Caco-2 (cell line): ENCODE data around the gene ACIN1. TPM values are rescaled to one million over a fixed set of nuclear protein-coding genes. Genes with fewer than 3 reads are reported as not detected.

Source experiments
- Bru-seq: library from RNA; stranded (reverse); fragments of 400-500 nt; gene quantifications from one replicate; lab custom pipeline; 2021; lab: Mats Ljungman, UMichigan
- BruChase-seq, 2 experiments: library from RNA; stranded (reverse); fragments of 400-500 nt; gene quantifications; one replicate each; lab custom pipeline; 2021; lab: Mats Ljungman, UMichigan
- BruUV-seq: library from RNA; stranded (reverse); fragments of 400-500 nt; replicated peaks from 2 replicates; lab custom pipeline; 2021; lab: Mats Ljungman, UMichigan
- CTCF ChIA-PET: fragments of 300-600 bp; sonication (Branson Sonifier 250); formaldehyde crosslinking; loops from one replicate; lab custom pipeline; 2022; ENCODE audit warnings: antibody characterized with exemption; lab: Charles Lee
- POLR2A ChIA-PET: fragments of 300-600 bp; sonication (Branson Sonifier 250); formaldehyde crosslinking; loops from one replicate; lab custom pipeline; 2022; ENCODE audit warnings: antibody characterized with exemption; lab: Charles Lee
- DNase-seq, 2 experiments: peaks; one replicate each; pipeline versions ENCODE4 v3.0.0 to v3.0.0-alpha.2; 2020 to 2022
- H3K27me3 ChIP-seq: replicated peaks from 2 replicates; pipeline ENCODE4 v1.6.0; 2011; ENCODE audit warnings: low read length; ENCODE audit not compliant: control insufficient read depth, insufficient read depth
- H3K36me3 ChIP-seq: 2 replicates; pipeline ENCODE4 v1.5.1; 2011; ENCODE audit warnings: low read length; ENCODE audit not compliant: control insufficient read depth, insufficient read depth
- H3K4me1 ChIP-seq: fragments of 250-450 bp; sonication (Bioruptor Pico); 2 replicates; pipeline ENCODE4 v1.5.1; 2020; ENCODE audit warnings: mild to moderate bottlenecking
- H3K4me3 ChIP-seq: 2 replicates; pipeline ENCODE4 v1.5.1; 2011; ENCODE audit warnings: low read depth, mild to moderate bottlenecking, control low read depth, low read length
- H3K9me3 ChIP-seq: fragments of 250-450 bp; sonication (Bioruptor Pico); 2 replicates; pipeline ENCODE4 v1.5.1; 2020; ENCODE audit warnings: mild to moderate bottlenecking, moderate library complexity
- H3K27ac Mint-ChIP-seq: one replicate; pipeline ENCODE4 v1.8.0; 2022; ENCODE audit warnings: mixed read lengths; ENCODE audit not compliant: unreplicated experiment
- H3K27me3 Mint-ChIP-seq: one replicate; pipeline ENCODE4 v1.8.0; 2022; ENCODE audit warnings: mixed read lengths; ENCODE audit not compliant: insufficient read depth, unreplicated experiment
- H3K36me3 Mint-ChIP-seq: one replicate; pipeline ENCODE4 v1.8.0; 2022; ENCODE audit warnings: mild to moderate bottlenecking, mixed read lengths; ENCODE audit not compliant: insufficient read depth, unreplicated experiment
- H3K4me1 Mint-ChIP-seq: one replicate; pipeline ENCODE4 v1.8.0; 2022; ENCODE audit warnings: low read depth, mixed read lengths; ENCODE audit not compliant: unreplicated experiment
- H3K4me3 Mint-ChIP-seq: one replicate; pipeline ENCODE4 v1.8.0; 2022; ENCODE audit warnings: mild to moderate bottlenecking, moderate library complexity, mixed read lengths; ENCODE audit not compliant: unreplicated experiment
- H3K9me3 Mint-ChIP-seq: one replicate; pipeline ENCODE4 v1.8.0; 2022; ENCODE audit warnings: mixed read lengths; ENCODE audit not compliant: unreplicated experiment
- intact Hi-C: fragments of 100-400 bp; cut with micrococcal nuclease; formaldehyde crosslinking; loops from one replicate; pipeline ENCODE4 v1.10.0; 2022; ENCODE audit not compliant: unreplicated experiment
- long read RNA-seq: library from polyadenylated mRNA; stranded (forward); transcript quantifications from one replicate; pipeline ENCODE4 v2.0.0, GENCODE V29; 2022
- total RNA-seq: library from RNA; stranded (reverse); gene quantifications from 2 replicates; pipeline ENCODE4 v1.2.3, GENCODE V29; 2022
- TF ChIP-seq, protein P1 (sequence below), 2 experiments: fragments of 200-600 bp in 1 of 2; IDR thresholded peaks; 1 replicate in 1 of 2; 2 replicates in 1 of 2; pipeline versions ENCODE4 v1.5.1 to v1.8.0; 2011 to 2022; ENCODE audit warnings: antibody characterized with exemption in 1 of 2, control low read depth in 1 of 2, inconsistent platforms in 1 of 2, low read depth in 1 of 2, low read length in 1 of 2, mild to moderate bottlenecking in 1 of 2, moderate library complexity in 1 of 2; ENCODE audit not compliant: insufficient read depth in 1 of 2, severe bottlenecking in 1 of 2, unreplicated experiment in 1 of 2

Gene ACIN1, protein sequence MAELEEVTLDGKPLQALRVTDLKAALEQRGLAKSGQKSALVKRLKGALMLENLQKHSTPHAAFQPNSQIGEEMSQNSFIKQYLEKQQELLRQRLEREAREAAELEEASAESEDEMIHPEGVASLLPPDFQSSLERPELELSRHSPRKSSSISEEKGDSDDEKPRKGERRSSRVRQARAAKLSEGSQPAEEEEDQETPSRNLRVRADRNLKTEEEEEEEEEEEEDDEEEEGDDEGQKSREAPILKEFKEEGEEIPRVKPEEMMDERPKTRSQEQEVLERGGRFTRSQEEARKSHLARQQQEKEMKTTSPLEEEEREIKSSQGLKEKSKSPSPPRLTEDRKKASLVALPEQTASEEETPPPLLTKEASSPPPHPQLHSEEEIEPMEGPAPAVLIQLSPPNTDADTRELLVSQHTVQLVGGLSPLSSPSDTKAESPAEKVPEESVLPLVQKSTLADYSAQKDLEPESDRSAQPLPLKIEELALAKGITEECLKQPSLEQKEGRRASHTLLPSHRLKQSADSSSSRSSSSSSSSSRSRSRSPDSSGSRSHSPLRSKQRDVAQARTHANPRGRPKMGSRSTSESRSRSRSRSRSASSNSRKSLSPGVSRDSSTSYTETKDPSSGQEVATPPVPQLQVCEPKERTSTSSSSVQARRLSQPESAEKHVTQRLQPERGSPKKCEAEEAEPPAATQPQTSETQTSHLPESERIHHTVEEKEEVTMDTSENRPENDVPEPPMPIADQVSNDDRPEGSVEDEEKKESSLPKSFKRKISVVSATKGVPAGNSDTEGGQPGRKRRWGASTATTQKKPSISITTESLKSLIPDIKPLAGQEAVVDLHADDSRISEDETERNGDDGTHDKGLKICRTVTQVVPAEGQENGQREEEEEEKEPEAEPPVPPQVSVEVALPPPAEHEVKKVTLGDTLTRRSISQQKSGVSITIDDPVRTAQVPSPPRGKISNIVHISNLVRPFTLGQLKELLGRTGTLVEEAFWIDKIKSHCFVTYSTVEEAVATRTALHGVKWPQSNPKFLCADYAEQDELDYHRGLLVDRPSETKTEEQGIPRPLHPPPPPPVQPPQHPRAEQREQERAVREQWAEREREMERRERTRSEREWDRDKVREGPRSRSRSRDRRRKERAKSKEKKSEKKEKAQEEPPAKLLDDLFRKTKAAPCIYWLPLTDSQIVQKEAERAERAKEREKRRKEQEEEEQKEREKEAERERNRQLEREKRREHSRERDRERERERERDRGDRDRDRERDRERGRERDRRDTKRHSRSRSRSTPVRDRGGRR
- total RNA-seq: 193 and 201 TPM in 2 replicates
- percentile 93 among the genes with signal in this experiment for Bru-seq, nascent RNA
- percentile 94 among the genes with signal in this experiment for BruChase-seq, experiment 1, labeled RNA remaining after a 2-hour chase
- percentile 94 among the genes with signal in this experiment for BruChase-seq, experiment 2, labeled RNA remaining after a 6-hour chase
- long read RNA-seq, full-length matches to known transcripts: 21 of 61 reads
- long read RNA-seq, partial matches to known transcripts: 12 of 61 reads
- long read RNA-seq, other reads (novel, unspliced or antisense): 28 of 61 reads

DNA sequence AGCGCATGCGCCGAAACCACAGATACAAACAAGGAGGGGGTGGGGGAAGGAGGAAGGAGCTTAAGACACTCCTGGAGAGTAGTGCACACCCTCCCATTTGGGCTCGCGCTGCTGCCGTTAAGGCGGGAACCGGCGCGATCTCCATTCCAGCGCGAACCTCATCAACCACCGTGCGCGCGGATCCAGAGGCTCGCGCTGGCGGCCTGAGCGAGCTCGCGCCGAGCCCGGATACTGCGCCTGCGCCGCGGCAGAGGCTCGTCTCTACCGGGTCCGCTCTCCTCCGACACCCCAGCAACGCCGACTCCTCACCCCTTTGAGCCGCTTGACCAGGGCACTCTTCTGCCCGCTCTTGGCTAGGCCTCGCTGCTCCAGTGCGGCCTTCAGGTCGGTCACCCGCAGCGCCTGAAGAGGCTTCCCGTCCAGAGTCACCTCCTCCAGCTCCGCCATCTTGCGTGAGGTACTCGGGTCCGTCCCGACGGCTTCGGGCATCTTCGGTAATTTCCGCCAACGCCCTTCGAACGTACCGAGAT is at the start of gene ACIN1:
ACIN1 (minus strand) TSS at position 471 of the 530 bp plus-strand sequence; CDS start at position 447, 24 bp downstream.
- Mint-ChIP-seq H3K27ac (no peak within 1 kb of the TSS), H3K9me3 (no peaks in the 10 kb centered on the region), H3K36me3 (peaks cover 48% of the 10 kb centered on the region), H3K27me3 (no peaks in the 10 kb centered on the region), H3K4me3 (no peak within 1 kb of the TSS), H3K4me1 (peaks cover 10% of the 10 kb centered on the region)
- TF ChIP-seq, protein P1, sequence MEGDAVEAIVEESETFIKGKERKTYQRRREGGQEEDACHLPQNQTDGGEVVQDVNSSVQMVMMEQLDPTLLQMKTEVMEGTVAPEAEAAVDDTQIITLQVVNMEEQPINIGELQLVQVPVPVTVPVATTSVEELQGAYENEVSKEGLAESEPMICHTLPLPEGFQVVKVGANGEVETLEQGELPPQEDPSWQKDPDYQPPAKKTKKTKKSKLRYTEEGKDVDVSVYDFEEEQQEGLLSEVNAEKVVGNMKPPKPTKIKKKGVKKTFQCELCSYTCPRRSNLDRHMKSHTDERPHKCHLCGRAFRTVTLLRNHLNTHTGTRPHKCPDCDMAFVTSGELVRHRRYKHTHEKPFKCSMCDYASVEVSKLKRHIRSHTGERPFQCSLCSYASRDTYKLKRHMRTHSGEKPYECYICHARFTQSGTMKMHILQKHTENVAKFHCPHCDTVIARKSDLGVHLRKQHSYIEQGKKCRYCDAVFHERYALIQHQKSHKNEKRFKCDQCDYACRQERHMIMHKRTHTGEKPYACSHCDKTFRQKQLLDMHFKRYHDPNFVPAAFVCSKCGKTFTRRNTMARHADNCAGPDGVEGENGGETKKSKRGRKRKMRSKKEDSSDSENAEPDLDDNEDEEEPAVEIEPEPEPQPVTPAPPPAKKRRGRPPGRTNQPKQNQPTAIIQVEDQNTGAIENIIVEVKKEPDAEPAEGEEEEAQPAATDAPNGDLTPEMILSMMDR (IDR thresholded peaks at IDR 0.05; ENCODE audit: insufficient read depth in 1 of 2, low read depth in 1 of 2, low read length in 1 of 2, severe bottlenecking in 1 of 2, unreplicated experiment in 1 of 2): no peak
- intact Hi-C loops: loop anchor here (1.0 to 2.0 kb wide), 2 partner anchors 16 to 24 kb away; no protein-coding TSS in a partner anchor
- POLR2A ChIA-PET: interaction anchor here (0.6 to 2.2 kb wide), 26 partner anchors 10 to 227 kb away, joined by 3 to 23 read pairs (median 4); partner anchors contain the start of genes AJUBA, BCL2L2, CIROP and PABPN1
- CTCF ChIA-PET: interaction anchor here (0.6 to 3.3 kb wide), 16 partner anchors 14 to 734 kb away, joined by 3 to 110 read pairs (median 8); partner anchors contain the start of genes CDH24 and PABPN1
- H3K36me3 ChIP-seq: peaks cover 1% of the 10 kb centered on the region
- H3K27me3 ChIP-seq: no peaks in the 10 kb centered on the region
- H3K4me1 ChIP-seq: peaks cover 3% of the 10 kb centered on the region; the same call in 1 of the 2 replicates
- no peaks in the 10 kb centered on the region for H3K9me3 ChIP-seq
- BruUV-seq: no TSS peak
- peak within 1 kb of the TSS; percentile 79 for H3K4me3 ChIP-seq
- DNase-seq: peak; percentile 78 to 85

DNA sequence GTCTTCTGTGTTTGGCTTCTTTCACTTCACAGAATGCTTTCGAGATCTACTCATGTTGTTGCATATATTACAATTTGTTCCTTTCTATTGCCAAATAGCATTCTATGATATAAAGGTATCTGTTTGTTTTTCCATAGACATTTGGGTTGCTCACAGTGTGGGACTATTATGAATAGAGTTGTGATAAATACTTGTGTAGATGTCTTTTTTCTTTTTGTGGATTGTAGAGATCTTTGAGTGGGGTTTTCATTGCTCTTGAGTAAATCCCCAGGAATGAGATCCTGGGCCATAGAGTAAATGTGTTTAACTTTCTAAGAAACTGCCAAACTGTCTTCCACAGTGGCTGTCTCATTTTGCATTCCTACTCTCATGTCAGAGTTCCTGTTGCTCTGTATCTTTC is 49.0 kb upstream of the ACIN1 start:
- Histone ChIP-seq H3K4me3 (no peak overlapping the region), H3K9me3 (no peaks in the 10 kb centered on the region), H3K4me1 (peaks cover 29% of the 10 kb centered on the region), H3K27me3 (no peaks in the 10 kb centered on the region), H3K36me3 (no peaks in the 10 kb centered on the region)
- Mint-ChIP-seq H3K4me3 (no peak overlapping the region), H3K9me3 (no peaks in the 10 kb centered on the region), H3K36me3 (peaks cover 5% of the 10 kb centered on the region), H3K27ac (no peak overlapping the region), H3K4me1 (peaks cover 20% of the 10 kb centered on the region), H3K27me3 (no peaks in the 10 kb centered on the region)
- ChIA-PET CTCF (interaction anchor here (0.7 kb wide), 1 partner anchor 23 kb away, joined by 3 read pairs; no protein-coding TSS in a partner anchor), POLR2A (no interaction called here)
- no peak for DNase-seq
- intact Hi-C loops: no loop called here
- BruUV-seq: no TSS peak
- TF ChIP-seq, protein P1 (IDR thresholded peaks at IDR 0.05; ENCODE audit: insufficient read depth in 1 of 2, low read depth in 1 of 2, low read length in 1 of 2, severe bottlenecking in 1 of 2, unreplicated experiment in 1 of 2): no peak
